Peyer's patch (tissue), 4 donors: ENCODE results near the gene CNOT4. TPM values are rescaled to one million over a fixed set of nuclear protein-coding genes. Genes with fewer than 3 reads are reported as not detected.

Experiments used
- DNase-seq, 3 donors: peaks; one replicate each; pipeline ENCODE4 v3.0.0-alpha.2; 2017 to 2019
- H3K27ac ChIP-seq, 4 donors: fragments of 200-600 bp; sonication (generic); one replicate each; pipeline ENCODE4 v1.5.1; 2016 to 2019
- H3K27me3 ChIP-seq, 2 donors: fragments of 200-600 bp; sonication (generic); one replicate each; pipeline ENCODE4 v1.5.1; 2019
- H3K36me3 ChIP-seq, 3 donors: fragments of 200-600 bp; sonication (generic); one replicate each; pipeline ENCODE4 v1.5.1; 2016 to 2019
- H3K4me1 ChIP-seq, 4 donors: fragments of 200-600 bp; sonication (generic); one replicate each; pipeline ENCODE4 v1.5.1; 2016 to 2019
- H3K4me3 ChIP-seq, 4 donors: fragments of 200-600 bp; sonication (generic); 1 replicate in 3 of 4; 2 replicates in 1 of 4; pipeline ENCODE4 v1.5.1; 2016 to 2019; ENCODE audit warnings: mild to moderate bottlenecking in 1 of 4
- H3K9me3 ChIP-seq, 4 donors: fragments of 200-600 bp; sonication (generic); one replicate each; pipeline ENCODE4 v1.5.1; 2016 to 2019; ENCODE audit warnings: mild to moderate bottlenecking in 1 of 4
- POLR2A ChIP-seq, 2 donors: fragments of 450-650 bp; IDR thresholded peaks; one replicate each; pipeline ENCODE4 v1.5.1; 2017; ENCODE audit warnings: antibody characterized with exemption in 2 of 2, mild to moderate bottlenecking in 2 of 2, moderate library complexity in 2 of 2
- total RNA-seq, 4 donors: library from RNA; depleted of rRNA; stranded (reverse); fragments of >200 nt; gene quantifications; one replicate each; pipeline ENCODE4 v1.1.0, GENCODE V29; 2016
- TF ChIP-seq, protein P1 (sequence below), 6 experiments: fragments of 450-650 bp in 4 of 6; fragments of 200-600 bp in 2 of 6; sonication (generic) in 1 of 6; IDR thresholded peaks; one replicate each; pipeline ENCODE4 v1.5.1; 2017 to 2019; ENCODE audit warnings: antibody characterized with exemption in 6 of 6, mild to moderate bottlenecking in 3 of 6, moderate library complexity in 1 of 6

CNOT4 gene
- total RNA-seq, 4 donors from 2014 or later: 20.2 to 35.5 (median 24.1) TPM

DNA sequence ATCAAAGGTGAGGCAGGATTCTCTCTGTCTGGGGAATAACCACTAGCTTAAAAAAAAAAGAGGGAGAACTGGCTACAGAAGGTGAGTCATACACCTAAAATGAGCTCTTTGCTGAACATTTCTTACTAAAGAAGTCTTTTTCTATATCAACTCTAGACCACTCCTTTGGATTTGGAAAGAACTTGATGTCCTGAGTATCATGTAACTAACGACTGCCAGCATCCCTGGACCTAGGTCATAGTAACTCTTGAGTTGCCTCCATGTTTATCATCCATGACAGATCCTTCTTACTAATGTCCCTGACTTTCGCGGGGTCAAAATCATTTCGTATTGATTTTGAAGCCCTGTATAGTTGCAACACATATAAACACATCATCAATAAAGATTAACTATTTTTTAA, 89.1 kb downstream of the CNOT4 start:
- peaks cover 0 to 7% (median 0%) of the 10 kb centered on the region in 3 donors for H3K36me3 ChIP-seq
- TF ChIP-seq, protein P1, sequence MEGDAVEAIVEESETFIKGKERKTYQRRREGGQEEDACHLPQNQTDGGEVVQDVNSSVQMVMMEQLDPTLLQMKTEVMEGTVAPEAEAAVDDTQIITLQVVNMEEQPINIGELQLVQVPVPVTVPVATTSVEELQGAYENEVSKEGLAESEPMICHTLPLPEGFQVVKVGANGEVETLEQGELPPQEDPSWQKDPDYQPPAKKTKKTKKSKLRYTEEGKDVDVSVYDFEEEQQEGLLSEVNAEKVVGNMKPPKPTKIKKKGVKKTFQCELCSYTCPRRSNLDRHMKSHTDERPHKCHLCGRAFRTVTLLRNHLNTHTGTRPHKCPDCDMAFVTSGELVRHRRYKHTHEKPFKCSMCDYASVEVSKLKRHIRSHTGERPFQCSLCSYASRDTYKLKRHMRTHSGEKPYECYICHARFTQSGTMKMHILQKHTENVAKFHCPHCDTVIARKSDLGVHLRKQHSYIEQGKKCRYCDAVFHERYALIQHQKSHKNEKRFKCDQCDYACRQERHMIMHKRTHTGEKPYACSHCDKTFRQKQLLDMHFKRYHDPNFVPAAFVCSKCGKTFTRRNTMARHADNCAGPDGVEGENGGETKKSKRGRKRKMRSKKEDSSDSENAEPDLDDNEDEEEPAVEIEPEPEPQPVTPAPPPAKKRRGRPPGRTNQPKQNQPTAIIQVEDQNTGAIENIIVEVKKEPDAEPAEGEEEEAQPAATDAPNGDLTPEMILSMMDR (IDR thresholded peaks at IDR 0.05): no peak
- TF ChIP-seq POLR2A (IDR thresholded peaks at IDR 0.05): no peak
- DNase-seq: no peak

DNA sequence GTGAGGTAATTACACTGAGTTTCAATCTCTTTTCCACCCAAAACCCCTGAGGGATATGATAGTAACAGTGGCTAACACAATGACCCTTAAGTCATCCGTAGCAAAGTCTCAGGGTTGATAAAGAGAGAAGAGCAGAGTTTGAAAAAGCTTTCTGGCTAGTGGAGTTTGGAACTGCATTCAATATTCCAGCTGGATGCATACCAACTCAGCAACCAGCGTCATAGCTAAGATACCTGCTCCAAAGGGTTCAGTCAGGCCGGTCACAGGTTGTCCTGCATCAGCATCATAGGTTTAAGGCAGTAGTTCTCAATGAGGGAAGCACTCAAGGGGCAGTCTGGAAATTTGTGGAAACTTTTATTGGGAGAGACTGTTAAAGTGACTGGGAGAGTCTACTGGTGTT, 93.5 kb downstream of the CNOT4 start:
- Histone ChIP-seq H3K4me1 (no peaks in the 10 kb centered on the region), H3K27ac (no peak overlapping the region), H3K36me3 (peaks cover 0 to 17% (median 0%) of the 10 kb centered on the region in 3 donors), H3K27me3 (no peaks in the 10 kb centered on the region), H3K4me3 (no peak overlapping the region), H3K9me3 (no peaks in the 10 kb centered on the region)
- no peak for DNase-seq
- TF ChIP-seq, protein P1 (IDR thresholded peaks at IDR 0.05): no peak
- no peak for TF ChIP-seq POLR2A (IDR thresholded peaks at IDR 0.05)

More for the DNA sequence above, 89.1 kb downstream of the CNOT4 start:
- Histone ChIP-seq H3K4me3 (no peak overlapping the region), H3K4me1 (no peaks in the 10 kb centered on the region), H3K27ac (no peak overlapping the region), H3K27me3 (no peaks in the 10 kb centered on the region), H3K9me3 (no peaks in the 10 kb centered on the region)

DNA sequence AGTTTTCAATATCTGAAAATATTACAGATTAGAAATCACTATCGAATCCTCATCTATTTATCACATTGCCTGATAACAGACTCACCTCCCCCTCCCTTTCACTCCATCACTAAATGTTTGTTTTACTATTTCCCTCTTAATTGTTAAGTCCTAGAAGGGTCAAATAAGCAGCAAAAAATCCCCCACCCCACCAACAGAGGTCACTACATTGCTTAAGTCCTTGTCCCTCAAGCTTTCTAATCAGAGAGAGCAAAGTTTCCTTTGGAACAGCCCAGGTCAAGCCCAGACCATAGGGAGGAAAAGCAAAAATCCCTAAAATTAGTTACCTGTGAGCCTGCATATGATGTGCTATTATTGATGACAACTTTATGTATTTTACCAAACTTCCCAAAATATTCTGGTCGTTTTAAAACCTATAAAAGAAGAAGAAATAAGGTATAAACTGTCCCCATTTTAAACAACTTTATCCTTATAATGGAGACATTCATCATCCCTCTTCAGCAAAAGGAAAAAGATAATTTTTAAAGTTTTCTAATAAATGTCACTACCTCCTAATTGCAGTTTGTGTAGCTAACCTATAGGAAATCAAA, 95.0 kb downstream of the CNOT4 start:
- Histone ChIP-seq H3K9me3 (no peaks in the 10 kb centered on the region), H3K4me1 (no peaks in the 10 kb centered on the region), H3K4me3 (no peak overlapping the region), H3K27ac (no peak overlapping the region), H3K27me3 (no peaks in the 10 kb centered on the region), H3K36me3 (peaks cover 0 to 17% (median 0%) of the 10 kb centered on the region in 3 donors)
- peak in 1 of 3 donors; percentile 56 for DNase-seq
- no peak for TF ChIP-seq POLR2A (IDR thresholded peaks at IDR 0.05)
- TF ChIP-seq, protein P1 (IDR thresholded peaks at IDR 0.05): peak in 4 of 6 experiments; percentile 34 to 44 (median 37)

DNA sequence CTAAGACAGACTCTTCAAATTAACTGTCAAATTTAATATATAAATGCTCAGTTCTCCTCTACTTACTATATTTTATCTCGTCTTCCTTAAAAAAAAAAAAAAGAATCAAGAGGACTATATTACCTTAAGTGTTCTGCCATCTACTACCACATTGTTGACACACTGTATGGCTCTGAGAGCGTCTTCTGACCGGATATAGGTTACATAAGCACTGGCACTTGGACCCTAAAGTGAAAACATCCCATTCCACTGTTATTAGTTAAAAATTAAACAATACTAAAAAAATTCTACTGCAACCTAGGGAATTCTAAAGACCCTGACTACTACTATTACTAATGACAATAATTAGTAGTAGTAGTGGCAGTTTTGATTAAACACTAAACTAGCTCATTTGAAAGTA, 95.7 kb downstream of the CNOT4 start:
- Histone ChIP-seq H3K9me3 (no peaks in the 10 kb centered on the region), H3K27me3 (no peaks in the 10 kb centered on the region), H3K4me1 (no peaks in the 10 kb centered on the region), H3K36me3 (peaks cover 0 to 17% (median 0%) of the 10 kb centered on the region in 3 donors), H3K27ac (no peak overlapping the region), H3K4me3 (no peak overlapping the region)
- no peak for DNase-seq
- TF ChIP-seq, protein P1 (IDR thresholded peaks at IDR 0.05): no peak
- TF ChIP-seq POLR2A (IDR thresholded peaks at IDR 0.05): no peak

DNA sequence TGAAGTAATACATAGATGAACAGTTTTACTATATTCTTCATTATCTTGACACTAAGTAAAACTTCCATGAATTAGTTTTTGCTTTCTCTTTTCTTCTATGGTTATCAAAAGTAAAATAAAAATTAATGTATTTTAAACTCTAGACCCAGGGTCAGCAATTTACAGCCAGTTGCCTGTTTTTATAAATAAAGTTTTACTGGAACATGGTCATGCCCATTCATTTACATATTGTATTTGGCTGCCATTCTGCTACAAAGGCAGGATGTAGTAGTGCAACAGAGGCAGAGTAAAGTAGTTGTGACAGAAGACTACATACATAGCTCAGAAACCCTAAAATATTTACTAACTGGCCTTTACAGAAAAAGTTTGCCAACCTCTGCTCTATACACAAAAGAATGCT, 98.8 kb downstream of the CNOT4 start:
- no peak for DNase-seq
- Histone ChIP-seq H3K27ac (no peak overlapping the region), H3K4me1 (no peaks in the 10 kb centered on the region), H3K27me3 (no peaks in the 10 kb centered on the region), H3K36me3 (peaks cover 0 to 14% (median 0%) of the 10 kb centered on the region in 3 donors), H3K9me3 (no peaks in the 10 kb centered on the region), H3K4me3 (no peak overlapping the region)
- TF ChIP-seq, protein P1 (IDR thresholded peaks at IDR 0.05): no peak
